Smooth muscle cell (in vitro differentiated cells): Measurements from ENCODE around the gene RIC3. TPM values are rescaled to one million over a fixed set of nuclear protein-coding genes. Genes with fewer than 3 reads are reported as not detected.

Experiments used
- DNase-seq: peaks from one replicate; lab custom pipeline; 2025; ENCODE audit not compliant: unreplicated experiment; lab: John Stamatoyannopoulos, UW
- H2AFZ ChIP-seq: fragments of 200-600 bp; sonication (generic); 2 replicates; pipeline ENCODE4 v1.6.0; 2016; ENCODE audit warnings: antibody characterized with exemption, low read depth, mild to moderate bottlenecking
- H3F3A ChIP-seq: fragments of 200-600 bp; sonication (generic); 2 replicates; pipeline ENCODE4 v1.6.0; 2017; ENCODE audit warnings: antibody characterized with exemption, low read depth
- H3K27ac ChIP-seq: fragments of 200-600 bp; sonication (generic); 2 replicates; pipeline ENCODE4 v1.5.1; 2016; ENCODE audit warnings: low read depth, mild to moderate bottlenecking
- H3K27me3 ChIP-seq: fragments of 200-600 bp; sonication (generic); 2 replicates; pipeline ENCODE4 v1.6.1; 2016; ENCODE audit warnings: low read depth, mild to moderate bottlenecking
- H3K36me3 ChIP-seq: fragments of 200-600 bp; sonication (generic); 2 replicates; pipeline ENCODE4 v1.5.1; 2016; ENCODE audit warnings: low read depth
- H3K4me1 ChIP-seq: fragments of 200-600 bp; sonication (generic); 2 replicates; pipeline ENCODE4 v1.5.1; 2016; ENCODE audit warnings: low read depth
- H3K4me2 ChIP-seq: fragments of 200-600 bp; sonication (generic); 2 replicates; pipeline ENCODE4 v1.6.0; 2016; ENCODE audit warnings: mild to moderate bottlenecking
- H3K4me3 ChIP-seq: fragments of 200-600 bp; sonication (generic); 2 replicates; pipeline ENCODE4 v1.5.1; 2016; ENCODE audit warnings: mild to moderate bottlenecking
- H3K79me2 ChIP-seq: fragments of 200-600 bp; sonication (generic); 2 replicates; pipeline ENCODE4 v1.6.0; 2016; ENCODE audit warnings: low read depth, mild to moderate bottlenecking
- H3K9ac ChIP-seq: fragments of 200-600 bp; sonication (generic); 2 replicates; pipeline ENCODE4 v1.6.0; 2016; ENCODE audit warnings: low read depth
- H3K9me3 ChIP-seq: fragments of 200-600 bp; sonication (generic); replicated peaks from 2 replicates; pipeline ENCODE4 v1.5.1; 2016; ENCODE audit warnings: low read depth
- H4K20me1 ChIP-seq: fragments of 200-600 bp; sonication (generic); 2 replicates; pipeline ENCODE4 v1.6.0; 2016; ENCODE audit warnings: low read depth
- WGBS: methylation state at CpG from one replicate; pipeline ENCODE4 v1.1.7; 2016; ENCODE audit warnings: low lambda C conversion rate; 5-methylcytosine and 5-hydroxymethylcytosine counted together
- polyA plus RNA-seq: library from polyadenylated mRNA; unstranded; fragments of >200 nt; fragmentation: Nextera tagmentation; extraction: Ambion mirVana; gene quantifications from 2 replicates; pipeline ENCODE4 v1.2.1, GENCODE V29; 2016
- total RNA-seq: library from RNA; depleted of rRNA; stranded (reverse); fragments of >200 nt; gene quantifications from 2 replicates; pipeline ENCODE4 v1.2.3, GENCODE V29; 2014
- TF ChIP-seq, protein P1 (sequence below): fragments of 200-600 bp; sonication (generic); IDR thresholded peaks from 2 replicates; pipeline ENCODE4 v1.5.1; 2017; ENCODE audit warnings: borderline replicate concordance, mild to moderate bottlenecking, antibody characterized with exemption; ENCODE audit not compliant: insufficient read depth, poor library complexity, severe bottlenecking

Gene RIC3
- total and polyA plus RNA-seq, 2 experiments from 2014 or later, result 0.35 to 3.1 TPM

DNA sequence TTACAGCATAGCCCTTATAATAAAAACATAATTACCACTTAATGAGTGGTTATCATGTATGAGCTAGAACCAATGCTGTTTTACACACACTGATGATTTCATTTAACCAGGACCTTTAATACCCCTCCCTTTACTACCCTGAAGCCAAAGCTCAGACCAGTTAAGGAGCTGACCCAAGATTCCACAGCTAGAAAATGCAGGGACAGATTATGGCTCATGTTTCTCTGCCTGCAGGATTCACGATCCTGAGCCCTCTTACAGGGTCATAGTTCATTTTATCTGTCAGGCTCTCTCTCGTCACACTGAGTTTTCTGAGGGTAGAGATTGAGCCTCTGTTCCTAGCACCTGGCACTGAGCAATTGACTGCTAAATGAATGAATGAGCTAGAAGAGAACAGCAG lies 60.4 kb downstream of the RIC3 start:
- Histone ChIP-seq H2AFZ (no peak overlapping the region), H3F3A (no peaks in the 10 kb centered on the region), H3K79me2 (no peaks in the 10 kb centered on the region), H3K9ac (no peak overlapping the region), H3K27ac (no peak overlapping the region), H3K27me3 (no peaks in the 10 kb centered on the region), H3K9me3 (no peaks in the 10 kb centered on the region), H3K4me3 (no peak overlapping the region), H3K4me1 (no peaks in the 10 kb centered on the region), H3K36me3 (no peaks in the 10 kb centered on the region), H3K4me2 (no peak overlapping the region), H4K20me1 (no peaks in the 10 kb centered on the region)
- DNase-seq, result no peak
- TF ChIP-seq, protein P1, sequence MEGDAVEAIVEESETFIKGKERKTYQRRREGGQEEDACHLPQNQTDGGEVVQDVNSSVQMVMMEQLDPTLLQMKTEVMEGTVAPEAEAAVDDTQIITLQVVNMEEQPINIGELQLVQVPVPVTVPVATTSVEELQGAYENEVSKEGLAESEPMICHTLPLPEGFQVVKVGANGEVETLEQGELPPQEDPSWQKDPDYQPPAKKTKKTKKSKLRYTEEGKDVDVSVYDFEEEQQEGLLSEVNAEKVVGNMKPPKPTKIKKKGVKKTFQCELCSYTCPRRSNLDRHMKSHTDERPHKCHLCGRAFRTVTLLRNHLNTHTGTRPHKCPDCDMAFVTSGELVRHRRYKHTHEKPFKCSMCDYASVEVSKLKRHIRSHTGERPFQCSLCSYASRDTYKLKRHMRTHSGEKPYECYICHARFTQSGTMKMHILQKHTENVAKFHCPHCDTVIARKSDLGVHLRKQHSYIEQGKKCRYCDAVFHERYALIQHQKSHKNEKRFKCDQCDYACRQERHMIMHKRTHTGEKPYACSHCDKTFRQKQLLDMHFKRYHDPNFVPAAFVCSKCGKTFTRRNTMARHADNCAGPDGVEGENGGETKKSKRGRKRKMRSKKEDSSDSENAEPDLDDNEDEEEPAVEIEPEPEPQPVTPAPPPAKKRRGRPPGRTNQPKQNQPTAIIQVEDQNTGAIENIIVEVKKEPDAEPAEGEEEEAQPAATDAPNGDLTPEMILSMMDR, result no peak
- WGBS, result 78% methylated on average over 2 of the region's 2 CpGs

- no peaks in the 10 kb centered on the region for H3K36me3 ChIP-seq
- H3K27me3 ChIP-seq, result no peaks in the 10 kb centered on the region
- no peak overlapping the region for H3K9ac ChIP-seq
- 95% methylated on average over 5 of the region's 5 CpGs for WGBS
- no peaks in the 10 kb centered on the region for H3K9me3 ChIP-seq
- no peak overlapping the region for H2AFZ ChIP-seq
- TF ChIP-seq, protein P1, result no peak
- H3K4me2 ChIP-seq, result no peak overlapping the region
- no peaks in the 10 kb centered on the region for H3K79me2 ChIP-seq
- no peaks in the 10 kb centered on the region for H3F3A ChIP-seq
- H4K20me1 ChIP-seq, result no peaks in the 10 kb centered on the region
- DNase-seq, result no peak
- no peak overlapping the region for H3K4me3 ChIP-seq
- no peak overlapping the region for H3K27ac ChIP-seq
- H3K4me1 ChIP-seq, result no peaks in the 10 kb centered on the region
Measured at GRCh38 chr11:8107642-8108041, 61.2 kb downstream of the RIC3 start.

DNA sequence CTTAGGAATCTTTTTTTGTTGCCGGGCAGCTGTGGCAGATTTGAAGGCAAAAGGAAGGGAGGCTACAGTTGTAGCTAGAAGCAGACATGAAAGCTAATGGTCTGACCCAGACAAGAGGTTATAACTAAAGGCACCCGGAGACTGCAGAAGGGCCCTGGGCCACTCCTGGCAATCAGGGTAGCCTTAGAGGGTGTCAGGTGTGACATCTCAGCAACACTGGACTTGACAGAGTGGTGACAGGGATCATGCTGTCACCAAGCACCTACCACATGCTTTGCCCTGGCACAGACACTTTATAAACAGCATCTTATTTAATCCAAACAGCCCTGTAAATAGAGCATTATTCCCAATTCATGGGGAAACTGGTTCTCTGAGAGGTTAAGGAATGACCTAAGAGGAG lies 62.1 kb downstream of the RIC3 start:
- H3K4me2 ChIP-seq, result no peak overlapping the region
- H3K9me3 ChIP-seq, result no peaks in the 10 kb centered on the region
- TF ChIP-seq, protein P1, result no peak
- H2AFZ ChIP-seq, result no peak overlapping the region
- no peaks in the 10 kb centered on the region for H3K79me2 ChIP-seq
- no peaks in the 10 kb centered on the region for H3K4me1 ChIP-seq
- no peak for DNase-seq
- H3K9ac ChIP-seq, result no peak overlapping the region
- H3K36me3 ChIP-seq, result no peaks in the 10 kb centered on the region
- WGBS, result 98% methylated on average over 2 of the region's 2 CpGs
- H3F3A ChIP-seq, result no peaks in the 10 kb centered on the region
- no peak overlapping the region for H3K4me3 ChIP-seq
- H4K20me1 ChIP-seq, result no peaks in the 10 kb centered on the region
- no peaks in the 10 kb centered on the region for H3K27me3 ChIP-seq
- no peak overlapping the region for H3K27ac ChIP-seq

DNA sequence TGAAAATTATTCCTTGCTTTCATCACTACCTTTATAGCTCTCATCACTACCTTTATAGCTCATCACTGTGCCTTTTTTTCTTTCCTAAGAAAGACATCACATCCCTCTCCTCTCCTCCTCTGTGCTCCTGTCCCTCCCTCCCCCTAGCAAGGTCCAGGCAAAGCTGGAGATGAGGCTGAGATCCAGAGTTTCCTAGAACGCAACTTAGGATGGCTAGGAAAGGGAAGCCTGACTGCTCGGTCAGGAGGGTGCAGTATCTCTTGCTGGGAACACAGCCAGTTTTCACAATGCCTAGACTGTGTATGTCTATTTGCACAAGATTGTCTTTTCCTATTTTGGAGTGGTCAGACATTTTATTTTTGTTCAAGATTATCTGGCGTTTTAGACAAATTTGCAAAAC lies 63.2 kb downstream of the RIC3 start:
- Histone ChIP-seq H3K79me2 (no peaks in the 10 kb centered on the region), H4K20me1 (no peaks in the 10 kb centered on the region), H3K36me3 (no peaks in the 10 kb centered on the region), H3K27ac (no peak overlapping the region), H3K27me3 (no peaks in the 10 kb centered on the region), H3K9ac (no peak overlapping the region), H2AFZ (no peak overlapping the region), H3K4me3 (no peak overlapping the region), H3F3A (no peaks in the 10 kb centered on the region), H3K4me1 (no peaks in the 10 kb centered on the region), H3K4me2 (no peak overlapping the region), H3K9me3 (no peaks in the 10 kb centered on the region)
- WGBS, result 92% methylated on average over 3 of the region's 3 CpGs
- TF ChIP-seq, protein P1, result no peak
- DNase-seq, result no peak
